HG02623 (cell line): ENCODE results near the gene WNT8B.

Source experiments
- ATAC-seq: cut with Tn5 transposase; IDR thresholded peaks from one replicate; pipeline ENCODE4 v1.9.1; 2021; ENCODE audit warnings: moderate library complexity; ENCODE audit not compliant: unreplicated experiment

WNT8B gene

GRCh38 chr10:100462709-100463108 is at the start of gene WNT8B:
Gene WNT8B, plus strand, starts transcription at chr10:100463009. Its CDS starts 160 bp downstream, at chr10:100463169.
- no peak for ATAC-seq

- ATAC-seq, result no peak
Observed at GRCh38 chr10:100413173-100413572, 49.6 kb upstream of the WNT8B start.

- ATAC-seq, result no peak
Observed at GRCh38 chr10:100419911-100420449, 42.8 kb upstream of the WNT8B start.

- ATAC-seq, result no peak
Observed at GRCh38 chr10:100427374-100427773, 35.4 kb upstream of the WNT8B start.

- peak; percentile 68 for ATAC-seq
Observed at GRCh38 chr10:100433253-100434240, 29.3 kb upstream of the WNT8B start.

- ATAC-seq, result no peak
Observed at GRCh38 chr10:100436255-100436654, 26.6 kb upstream of the WNT8B start.

GRCh38 chr10:100438674-100439315 is 24.0 kb upstream of the WNT8B start:
- no peak for ATAC-seq

- no peak for ATAC-seq
Observed at GRCh38 chr10:100442548-100442947, 20.3 kb upstream of the WNT8B start.

- ATAC-seq, result no peak
Observed at GRCh38 chr10:100446130-100446761, 16.6 kb upstream of the WNT8B start.

- ATAC-seq, result no peak
Observed at GRCh38 chr10:100447663-100448062, 15.1 kb upstream of the WNT8B start.

GRCh38 chr10:100448951-100449350 is 13.9 kb upstream of the WNT8B start:
- no peak for ATAC-seq

GRCh38 chr10:100468322-100468721 is 5.5 kb downstream of the WNT8B start:
- no peak for ATAC-seq

- ATAC-seq, result no peak
Observed at GRCh38 chr10:100468978-100469377, 6.2 kb downstream of the WNT8B start.

GRCh38 chr10:100469756-100470155 is 6.9 kb downstream of the WNT8B start:
- no peak for ATAC-seq

- no peak for ATAC-seq
Observed at GRCh38 chr10:100470367-100470766, 7.6 kb downstream of the WNT8B start.

GRCh38 chr10:100477970-100478369 is 15.2 kb downstream of the WNT8B start:
- no peak for ATAC-seq

- no peak for ATAC-seq
Observed at GRCh38 chr10:100479037-100479436, 16.2 kb downstream of the WNT8B start.

GRCh38 chr10:100480002-100480401 is 17.2 kb downstream of the WNT8B start:
- ATAC-seq, result no peak

GRCh38 chr10:100481462-100482081 is 18.8 kb downstream of the WNT8B start:
- peak; percentile 96 for ATAC-seq

GRCh38 chr10:100482181-100482833 is 19.5 kb downstream of the WNT8B start:
- peak; percentile 31 for ATAC-seq
